Activated CD4-positive, alpha-beta T cell treated with anti-CD3 and anti-CD28 coated beads, Interleukin-2, amount 50 U/mL, for 1 hour (primary cell): Measurements from ENCODE around the gene YIPF5.
A peak's percentile ranks its signal among the peaks of the same experiment; 100 is the strongest.

Source experiments
- DNase-seq: peaks from one replicate; pipeline ENCODE4 v3.0.0-alpha.2; 2020

The YIPF5 gene

DNA sequence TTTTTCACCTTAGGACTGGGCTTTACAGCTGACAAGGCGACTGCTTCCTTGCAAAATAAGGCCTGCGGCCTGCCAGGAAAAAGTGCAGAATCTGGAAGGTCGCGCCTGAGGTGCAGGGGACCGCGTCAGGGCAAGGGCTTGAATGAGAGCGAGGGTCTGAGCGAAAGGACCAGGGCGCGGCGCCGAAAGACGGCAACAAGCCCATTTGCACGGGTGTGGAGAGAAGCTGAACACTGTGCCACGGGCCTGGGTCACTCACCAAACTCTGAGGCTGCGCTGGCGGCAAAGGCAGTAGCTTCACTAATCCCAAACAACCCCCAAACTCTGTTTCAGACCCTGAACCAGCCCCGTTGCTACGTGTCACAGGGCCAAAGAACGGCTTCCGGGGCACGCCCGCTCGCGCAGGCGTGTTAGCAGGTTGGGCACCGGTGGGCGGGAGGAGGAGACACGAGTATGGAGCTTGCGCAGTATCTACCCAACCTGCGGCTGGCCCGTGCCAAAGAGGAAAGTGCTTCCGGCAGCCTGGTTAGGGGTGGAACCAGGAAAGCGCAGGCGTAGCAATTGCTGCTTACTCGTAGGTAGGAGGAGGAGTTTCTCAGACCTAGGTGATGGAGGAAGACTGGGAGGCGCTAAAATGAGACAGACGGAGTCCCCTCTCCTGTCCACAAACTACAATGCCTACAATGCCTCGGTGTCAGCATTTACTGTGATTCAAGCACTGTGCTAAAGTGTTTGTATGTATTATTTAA is at the start of gene YIPF5, which contains the start of gene KCTD16:
Gene YIPF5 (minus strand): TSS at position 384 of the 749 bp plus-strand sequence. CDS start 704 bp downstream, outside the sequence.
Gene KCTD16 (plus strand): TSS at position 598 of the 749 bp plus-strand sequence.
- peak; percentile 96 for DNase-seq

DNA sequence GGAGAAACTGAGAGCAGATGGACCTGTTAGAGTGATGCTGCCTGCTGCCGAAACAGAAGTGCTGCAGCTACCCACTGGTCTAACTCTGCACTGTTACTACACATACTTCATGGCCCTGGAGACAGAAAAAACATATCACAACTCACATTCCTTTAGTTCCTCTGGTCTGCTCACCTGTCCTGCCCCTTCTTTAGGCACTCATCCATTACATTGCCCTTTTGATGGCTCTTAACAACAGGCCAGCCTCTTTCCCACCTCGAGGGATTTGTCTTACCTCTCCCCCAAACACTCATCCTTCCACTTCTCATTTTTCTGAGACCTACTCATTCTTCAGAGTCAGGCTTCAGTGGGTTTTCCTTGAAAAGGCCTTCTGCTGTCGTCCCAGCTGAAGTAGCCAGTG is 49.4 kb upstream of the YIPF5 start:
- no peak for DNase-seq

DNA sequence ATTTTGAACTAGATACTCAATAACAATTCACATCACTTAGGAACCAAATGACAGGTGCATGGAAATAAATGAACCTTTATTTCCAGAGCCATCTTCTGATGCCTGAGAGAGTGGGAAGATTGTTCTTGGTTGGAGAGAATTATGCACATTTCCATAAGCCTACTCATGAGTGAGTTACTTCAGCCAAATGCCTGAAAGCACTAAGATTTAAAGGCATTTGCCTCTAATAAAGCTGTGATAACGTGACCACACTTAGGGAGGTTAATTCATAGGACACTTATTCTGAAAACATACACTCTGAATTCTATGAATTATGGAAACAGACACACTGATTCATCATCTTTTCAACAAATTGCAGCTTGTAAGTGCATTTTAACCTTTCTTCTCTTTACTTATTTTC is 40.2 kb upstream of the YIPF5 start:
- DNase-seq: no peak

DNA sequence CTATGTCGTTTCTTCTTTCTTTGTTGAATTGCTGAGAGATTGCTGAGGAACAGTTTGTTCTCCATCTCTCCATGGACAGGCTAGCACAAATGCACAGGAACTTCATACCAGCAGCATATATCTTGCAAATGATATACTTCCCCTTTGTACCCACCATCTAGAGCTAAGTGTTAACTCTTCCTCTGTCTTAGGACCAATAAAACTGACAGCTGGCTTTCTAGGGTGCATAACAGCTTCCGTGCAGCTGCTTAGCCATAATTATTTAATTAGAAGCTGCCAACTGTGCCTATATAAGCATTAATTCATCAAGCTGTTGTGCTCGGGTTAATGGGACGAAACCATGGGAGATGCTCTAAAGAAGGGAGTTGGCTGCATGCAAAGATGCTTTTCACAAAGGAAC is 38.9 kb upstream of the YIPF5 start:
- no peak for DNase-seq

DNA sequence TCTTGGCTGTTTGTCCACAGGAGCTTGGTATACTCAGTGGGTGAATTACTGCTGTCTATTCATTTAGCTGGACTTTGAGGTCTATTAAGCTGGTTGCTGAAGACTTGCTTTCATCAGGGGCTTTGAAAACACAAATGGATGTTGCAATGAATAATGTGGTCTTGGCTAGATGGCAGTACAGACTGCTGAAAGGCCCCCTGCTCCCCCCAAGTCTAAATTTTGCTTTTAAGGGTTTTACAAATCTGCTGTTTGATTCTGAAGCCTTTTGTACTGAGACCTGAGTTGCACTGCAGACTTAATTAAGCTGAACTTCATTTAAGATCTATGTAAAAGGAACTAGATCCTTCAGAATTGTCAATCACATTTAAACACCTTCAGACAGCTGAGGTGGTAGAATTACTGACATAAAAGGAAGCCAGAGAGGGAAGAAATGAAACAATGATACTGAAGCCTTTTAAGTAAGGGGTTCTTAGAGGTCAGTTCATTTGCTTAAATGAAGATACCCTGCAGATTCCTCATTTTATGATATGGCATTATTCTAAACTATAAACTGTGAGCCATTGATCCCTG is 37.5 kb upstream of the YIPF5 start:
- no peak for DNase-seq

DNA sequence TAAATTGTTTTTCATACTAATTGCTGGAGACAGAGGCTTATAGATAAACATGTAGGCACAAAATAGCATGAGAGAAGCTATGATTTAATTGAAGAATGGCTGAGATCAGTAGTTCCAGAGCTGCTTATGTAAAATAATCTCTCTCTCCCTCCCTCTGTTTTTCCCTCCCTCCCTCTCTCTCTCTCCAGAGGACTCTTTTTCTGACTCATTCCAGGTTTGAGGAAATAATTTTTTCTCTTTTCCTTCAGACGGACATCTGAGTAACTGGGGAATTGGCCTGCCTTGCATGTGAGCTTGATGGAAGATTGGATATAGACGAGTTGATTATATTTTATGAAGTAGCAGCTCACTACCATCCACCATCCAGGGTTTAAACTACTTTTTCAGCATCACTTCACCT is 35.7 kb upstream of the YIPF5 start:
- no peak for DNase-seq

DNA sequence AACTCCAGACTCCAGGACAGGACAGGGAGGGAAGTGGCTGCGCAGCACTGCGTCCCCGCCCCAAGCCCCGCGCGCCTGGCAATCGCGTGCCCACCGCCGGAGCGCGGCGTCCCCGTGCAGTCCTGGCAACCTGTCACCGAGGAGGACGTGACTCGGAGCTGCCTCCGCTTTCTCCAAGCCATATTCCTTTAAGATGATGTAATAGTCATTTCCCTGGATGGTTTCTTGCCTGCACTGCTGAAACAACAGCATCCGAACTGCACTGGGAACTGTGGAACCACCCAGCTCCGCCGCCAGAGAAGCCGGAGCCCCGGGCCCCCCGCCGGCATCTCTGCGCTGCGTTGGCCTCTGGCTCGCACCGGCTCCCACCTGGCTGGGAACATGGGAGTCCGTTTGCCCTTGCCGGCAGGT is 34.7 kb upstream of the YIPF5 start:
- no peak for DNase-seq

DNA sequence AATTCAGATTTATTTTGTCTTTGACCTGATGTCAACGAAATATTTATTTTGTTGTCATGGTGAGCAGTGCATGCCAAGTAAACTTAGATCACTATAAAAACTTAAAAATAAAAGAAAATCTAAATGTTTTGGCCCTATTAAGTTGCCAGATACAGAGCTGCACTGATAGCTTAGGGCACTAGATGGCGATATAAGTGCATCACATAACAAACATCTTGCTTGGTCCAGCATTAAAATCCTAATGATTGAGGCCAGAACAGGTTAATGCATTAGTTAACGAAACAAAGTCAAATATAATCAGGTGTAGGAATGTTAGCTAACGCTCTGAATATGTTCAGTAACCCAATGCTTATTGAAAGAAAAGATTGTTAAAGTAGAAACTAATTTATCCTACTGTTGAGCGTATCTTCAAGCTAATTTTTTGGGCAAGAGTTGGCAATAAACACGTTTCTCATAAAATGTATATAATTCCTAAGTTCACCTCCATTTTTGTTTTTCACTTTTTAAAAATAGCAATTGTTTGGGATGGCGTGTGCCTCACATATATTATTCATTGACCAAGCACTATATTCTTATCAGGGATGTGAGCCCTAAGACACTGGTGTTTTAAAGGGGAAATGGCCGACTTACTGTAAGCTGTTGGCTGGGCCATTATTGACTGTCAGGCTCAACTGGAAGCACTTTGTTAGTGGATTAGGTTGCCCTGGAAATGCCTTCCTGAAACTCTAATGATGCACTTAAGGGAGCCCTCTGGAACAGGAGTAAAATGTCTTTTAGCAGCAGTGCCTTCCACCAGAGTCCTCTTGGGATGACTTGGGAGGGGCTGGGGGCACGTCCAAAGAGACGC is 33.5 kb upstream of the YIPF5 start:
- peak; percentile 22 for DNase-seq

DNA sequence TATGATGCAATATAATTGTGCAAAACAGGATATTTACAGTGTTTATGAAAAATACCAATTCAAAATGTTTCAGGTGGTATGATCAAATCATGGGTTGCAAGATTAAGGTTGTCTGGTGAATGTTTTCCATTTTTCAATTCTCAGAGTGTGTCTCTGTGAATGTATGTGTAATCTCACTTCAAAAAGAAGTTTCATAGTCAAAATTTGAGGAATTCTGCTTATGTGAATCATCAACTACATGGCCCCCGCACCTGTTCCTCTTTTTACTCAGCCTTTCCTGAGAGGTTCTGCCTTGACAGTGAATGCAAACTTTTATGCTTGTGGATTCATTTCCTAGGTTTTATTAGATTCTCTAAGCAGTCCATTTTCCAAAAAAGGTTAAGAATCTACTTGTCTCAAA is 32.3 kb upstream of the YIPF5 start:
- no peak for DNase-seq

DNA sequence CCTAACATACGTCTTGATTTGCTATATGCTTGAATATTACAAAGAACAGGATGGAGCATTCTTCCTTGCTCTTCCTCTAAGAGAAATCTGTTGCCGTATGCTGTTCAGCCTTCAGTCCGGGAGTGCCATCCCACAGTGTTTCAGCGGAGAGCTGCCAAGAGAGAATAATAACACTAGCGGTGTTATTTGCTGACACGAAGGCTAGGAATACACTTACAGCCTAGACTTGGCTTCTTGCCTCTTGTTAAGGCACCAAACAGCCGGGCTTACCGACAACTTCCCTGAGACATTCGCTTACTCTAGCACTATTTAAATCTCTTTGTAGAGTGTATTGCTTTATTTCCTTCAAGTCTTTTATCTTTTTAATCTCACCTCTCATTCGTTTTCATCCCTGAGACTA is 31.6 kb upstream of the YIPF5 start:
- no peak for DNase-seq

DNA sequence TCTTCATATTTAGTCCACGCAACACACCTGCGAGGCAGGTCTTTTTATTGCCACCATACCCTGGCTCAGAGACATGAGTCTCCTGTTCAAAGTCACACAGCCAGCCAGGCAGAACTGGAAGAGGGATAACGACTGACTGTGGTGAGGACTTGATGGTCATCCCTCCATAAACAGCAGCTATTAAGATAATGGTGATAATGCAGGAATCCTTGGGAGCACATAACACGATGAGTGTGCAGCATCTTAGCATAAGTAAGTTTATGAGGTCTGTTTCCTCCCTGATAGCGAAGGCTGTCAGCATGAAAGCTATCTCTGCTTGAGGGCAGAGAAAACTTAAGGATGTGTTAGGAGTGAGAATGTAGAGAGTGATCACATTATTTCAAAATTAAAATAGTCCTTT is 31.1 kb upstream of the YIPF5 start:
- DNase-seq: no peak

DNA sequence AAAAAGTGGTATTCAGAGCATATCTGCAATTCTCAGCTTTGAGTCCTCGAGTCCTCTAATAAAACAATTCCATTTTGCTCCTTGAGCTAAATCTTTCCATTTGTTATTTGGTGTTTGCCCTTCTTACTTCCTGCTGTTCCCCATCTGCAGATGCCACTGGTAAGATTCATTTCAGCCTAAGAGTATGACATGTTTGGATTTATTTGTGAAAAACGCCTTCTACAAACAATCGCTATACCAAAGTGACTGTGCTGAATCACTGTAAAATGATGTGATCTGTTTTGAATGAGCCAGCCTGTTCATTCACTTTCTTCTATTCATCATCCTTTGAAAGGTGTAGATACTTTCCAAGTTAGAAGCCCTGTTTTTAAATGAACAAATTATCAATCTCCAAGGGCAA is 27.9 kb upstream of the YIPF5 start:
- no peak for DNase-seq

DNA sequence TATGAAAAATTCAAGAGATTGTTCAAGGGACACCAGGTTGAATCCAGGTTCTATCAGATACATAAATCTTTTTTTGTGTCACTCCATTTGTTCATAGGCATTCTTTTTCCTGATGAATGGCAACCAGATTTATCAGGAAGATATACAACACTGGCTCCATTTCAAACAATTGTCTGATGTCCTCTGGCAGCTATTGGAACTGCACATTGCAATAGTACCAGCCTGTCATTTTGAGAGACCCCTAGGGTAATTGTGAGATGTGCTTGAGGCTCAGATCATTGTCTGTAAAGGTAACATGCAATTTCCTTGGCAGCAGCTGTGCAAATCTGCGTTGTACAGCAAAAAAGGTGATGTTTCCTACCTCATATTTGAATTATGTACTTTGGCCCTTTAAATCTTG is 26.2 kb upstream of the YIPF5 start:
- no peak for DNase-seq

DNA sequence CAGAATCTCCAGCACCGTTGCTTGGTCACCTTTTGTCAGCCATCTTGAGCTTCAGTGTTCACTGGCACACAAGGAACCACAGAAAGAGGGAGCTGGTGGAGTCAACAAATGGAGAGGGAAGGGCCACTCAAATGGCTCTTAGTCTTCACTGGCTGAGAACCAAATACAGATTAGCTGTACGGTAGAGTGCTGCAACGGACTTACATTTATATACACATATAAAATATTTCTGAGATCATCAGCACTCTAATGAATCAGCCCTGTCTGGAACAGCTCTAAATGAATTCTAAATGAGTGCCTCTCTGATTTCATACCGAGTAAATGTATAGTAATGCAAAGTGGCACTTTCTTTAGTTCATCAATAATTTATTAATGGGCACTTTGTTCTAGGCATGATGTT is 25.0 kb upstream of the YIPF5 start:
- no peak for DNase-seq

DNA sequence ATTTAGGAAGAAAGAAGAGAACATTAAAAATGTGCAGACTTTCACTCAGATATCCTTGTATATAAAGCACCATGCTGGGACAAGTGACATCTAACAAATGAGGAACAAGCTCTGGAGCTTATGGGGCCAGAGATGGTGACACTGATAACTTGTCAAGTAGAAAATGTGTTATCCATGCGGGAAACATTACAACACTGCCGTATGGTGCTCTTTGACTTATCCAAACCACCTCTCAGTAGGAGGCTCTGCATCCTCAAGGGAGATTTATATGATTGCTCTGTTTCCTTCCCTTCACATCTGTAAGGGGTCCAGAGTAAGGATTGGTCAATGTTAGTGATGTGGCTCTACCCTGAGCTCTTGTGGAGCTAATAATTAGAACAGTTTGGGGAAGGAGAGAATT is 23.7 kb upstream of the YIPF5 start:
- no peak for DNase-seq

DNA sequence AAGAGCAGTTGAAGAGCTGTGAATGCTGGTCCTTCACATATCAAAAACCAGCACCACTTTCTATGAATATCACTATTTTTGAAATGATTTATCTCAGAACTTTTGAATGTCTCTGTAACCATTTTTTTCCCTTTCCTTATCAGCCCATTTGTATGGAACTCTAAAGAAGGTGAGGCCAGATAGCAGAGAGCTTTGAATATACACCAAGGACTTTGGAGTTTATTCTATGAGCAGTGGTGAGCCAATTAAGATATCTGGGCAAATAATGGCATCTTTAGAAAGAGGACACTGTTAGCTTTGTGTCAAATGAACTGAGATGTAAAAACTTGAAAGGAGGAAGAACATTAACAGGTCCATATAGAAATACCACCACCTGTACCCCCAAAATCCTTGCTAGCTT is 22.2 kb upstream of the YIPF5 start:
- no peak for DNase-seq

DNA sequence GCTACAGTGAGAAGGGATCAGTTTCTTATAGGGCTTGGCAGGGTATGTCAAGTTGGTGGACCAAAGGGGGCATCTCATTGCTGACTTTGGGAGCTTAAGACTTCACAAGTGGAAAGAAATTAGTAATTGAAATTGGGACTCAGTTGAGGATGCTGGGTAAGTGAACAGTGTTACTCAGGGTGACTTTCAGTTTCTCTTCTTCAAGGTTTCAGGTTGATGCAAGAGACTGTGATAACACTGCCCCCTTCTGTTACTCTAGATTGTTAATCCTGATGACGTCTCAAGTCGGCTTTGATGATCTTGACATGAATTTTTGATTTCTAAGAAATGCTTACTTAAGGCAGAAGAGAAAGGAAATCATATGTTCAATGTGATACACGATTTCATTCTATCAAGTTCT is 21.5 kb upstream of the YIPF5 start:
- no peak for DNase-seq

DNA sequence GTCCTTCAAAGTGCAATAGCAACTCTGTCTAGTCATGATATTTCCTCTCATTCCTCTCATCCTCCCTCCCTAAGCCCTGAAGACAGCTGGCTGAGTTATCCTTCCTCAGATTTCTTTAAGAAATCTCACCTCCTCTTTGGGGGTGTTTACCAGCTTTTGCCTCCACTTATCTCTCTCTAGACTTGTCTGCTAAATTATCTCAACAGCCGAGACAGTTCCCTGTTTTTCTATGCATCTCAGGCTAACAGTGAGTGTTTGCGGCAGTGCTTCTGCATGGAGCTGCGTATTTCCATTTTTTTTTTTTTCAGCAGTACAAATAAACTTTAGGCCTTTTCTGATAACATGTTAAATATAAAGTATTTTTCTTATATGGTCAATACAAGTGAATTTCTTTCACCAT is 21.1 kb upstream of the YIPF5 start:
- DNase-seq: no peak

DNA sequence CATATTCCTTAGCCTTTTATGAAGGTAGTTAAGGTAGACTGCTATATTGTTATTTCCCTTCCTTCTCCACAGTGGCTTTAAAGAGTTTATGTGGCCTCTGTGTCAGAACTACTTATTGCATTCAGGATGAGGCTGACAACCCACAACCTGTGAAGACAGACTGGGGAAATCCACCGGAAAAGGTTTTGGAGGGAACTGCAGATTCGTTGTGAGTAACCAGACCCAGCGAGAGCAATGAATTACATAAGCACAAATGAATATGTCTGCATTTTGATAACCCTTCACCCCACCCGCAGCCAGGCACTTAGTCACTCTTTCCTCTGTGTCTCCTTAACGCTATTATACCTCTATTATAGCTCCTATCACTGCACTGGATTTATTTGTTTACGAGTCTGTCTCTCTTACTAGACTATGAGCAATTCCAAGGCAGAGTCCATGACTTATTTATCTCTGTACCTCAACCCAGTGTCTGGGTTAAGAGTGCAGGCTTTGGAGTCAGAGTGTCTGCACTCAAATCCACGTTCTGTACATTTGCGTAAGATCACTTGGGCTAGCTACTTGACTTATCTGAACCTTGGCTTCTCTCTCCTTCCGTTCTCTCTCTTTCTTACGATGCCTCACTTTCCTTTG is 19.5 kb upstream of the YIPF5 start:
- peak; percentile 76 for DNase-seq

DNA sequence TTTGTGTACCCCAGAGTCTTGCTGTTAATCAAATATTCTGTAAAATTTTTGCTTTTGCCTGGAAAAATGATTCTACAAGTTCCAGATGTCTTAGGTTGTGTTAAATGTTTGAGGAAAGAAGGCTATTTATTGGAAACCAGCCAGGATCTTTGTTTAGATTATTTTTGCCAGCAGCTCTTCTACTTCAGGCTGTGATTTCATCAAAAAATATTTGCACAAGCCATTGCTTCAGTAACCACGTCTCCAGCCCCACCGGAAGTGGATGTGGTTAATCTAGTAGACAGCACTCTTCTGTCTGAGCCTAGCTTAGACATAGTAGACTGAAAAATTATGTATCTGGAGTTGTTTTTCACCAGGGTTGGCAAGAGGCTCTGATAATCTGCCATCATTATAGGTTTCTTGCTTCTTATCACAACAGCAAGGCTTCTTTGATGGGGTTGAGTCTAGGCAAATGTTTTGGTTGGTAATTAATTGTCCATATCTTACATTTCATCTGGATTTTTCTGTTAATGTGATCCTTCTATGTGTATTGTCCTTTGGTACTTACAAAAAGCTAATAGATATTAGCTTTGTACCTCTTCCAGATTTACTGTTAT is 17.3 kb upstream of the YIPF5 start:
- peak; percentile 71 for DNase-seq

DNA sequence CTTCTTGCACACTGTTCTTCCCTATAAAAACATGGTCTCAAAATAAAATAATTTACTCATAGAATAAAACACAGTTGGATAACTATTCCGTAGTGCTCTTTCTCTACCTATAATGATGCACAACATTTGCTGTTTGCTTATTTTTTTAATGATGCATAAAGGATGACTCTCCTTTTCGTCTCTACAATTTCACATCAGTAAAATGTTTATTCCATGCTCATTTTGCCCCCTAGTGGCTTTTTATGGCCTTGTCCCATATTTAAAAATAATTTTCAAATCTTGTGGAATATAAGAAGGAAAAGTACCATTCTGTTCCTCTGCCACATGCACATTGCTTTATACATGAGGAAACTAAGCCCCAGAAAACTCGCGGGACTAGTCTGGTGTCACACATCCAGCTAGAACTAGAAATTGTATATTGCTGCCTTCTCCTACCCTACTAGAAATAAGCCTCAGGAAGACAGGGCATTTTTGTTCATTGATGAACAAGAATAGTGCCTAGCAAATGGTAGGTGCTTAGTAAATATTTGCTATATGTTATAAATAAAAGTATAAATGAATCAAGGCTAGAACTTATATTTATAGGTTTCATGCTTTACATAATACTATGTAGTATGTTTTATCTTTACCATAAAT is 12.9 kb upstream of the YIPF5 start:
- DNase-seq: no peak

DNA sequence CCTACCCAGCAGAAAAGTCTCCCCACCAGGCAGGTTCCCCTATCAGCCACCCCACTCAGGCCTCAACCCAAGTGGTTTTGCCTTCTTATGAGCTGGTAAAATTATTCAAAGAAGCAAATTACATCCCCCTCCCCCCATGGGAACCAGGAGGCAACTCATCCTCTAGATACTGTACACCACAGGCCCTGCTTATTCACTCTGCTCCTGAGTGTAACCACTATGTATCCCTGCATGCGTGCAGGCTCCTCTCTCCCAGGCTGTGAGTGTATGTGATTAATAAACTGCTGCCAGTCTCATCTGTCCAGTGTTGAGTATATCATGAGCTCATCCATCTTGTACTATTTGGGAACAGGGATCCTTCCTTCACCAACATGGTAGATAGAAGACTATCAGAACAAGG is 8.8 kb upstream of the YIPF5 start:
- DNase-seq: no peak

DNA sequence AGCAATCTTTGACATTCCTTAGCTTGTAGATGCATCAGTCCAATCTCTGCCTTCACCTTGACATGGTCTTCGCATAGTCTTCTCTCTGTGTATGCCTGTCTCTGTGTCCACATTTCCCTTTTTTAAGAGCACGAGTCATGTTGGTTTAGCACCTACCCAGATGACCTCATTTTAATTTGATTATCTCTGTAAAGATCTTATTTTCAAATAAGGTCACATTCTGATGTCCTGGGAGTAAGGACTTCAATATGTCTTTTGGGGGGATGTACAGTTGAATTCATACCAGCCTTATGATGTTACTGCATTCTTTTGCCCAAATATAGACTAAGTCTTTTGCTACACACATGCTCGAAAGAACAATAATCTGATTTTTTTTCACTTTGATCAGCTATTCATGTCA is 7.1 kb upstream of the YIPF5 start:
- no peak for DNase-seq
